WTC11 (cell line): ENCODE data around the gene ZNF217. TPM values are rescaled to one million over a fixed set of nuclear protein-coding genes. Genes with fewer than 3 reads are reported as not detected.

Experiments
- ATAC-seq: fragments of 200-7000 bp; cut with Tn5 transposase; 2 replicates; pipeline ENCODE4 v1.10.0; 2021; ENCODE audit warnings: mild to moderate bottlenecking, moderate library complexity
- CTCF ChIA-PET: fragments of 300-600 bp; sonication (Branson Sonifier 250); formaldehyde crosslinking; loops from one replicate; lab custom pipeline; 2021; ENCODE audit warnings: antibody characterized with exemption; lab: Charles Lee
- POLR2A ChIA-PET: fragments of 350-600 bp; sonication (Branson Sonifier 250); formaldehyde crosslinking; loops from one replicate; lab custom pipeline; 2021; ENCODE audit warnings: antibody characterized with exemption; lab: Charles Lee
- DNase-seq: peaks from one replicate; pipeline ENCODE4 v3.0.0; 2021; ENCODE audit warnings: low spot score
- H3K27ac Mint-ChIP-seq: 2 replicates; pipeline ENCODE4 v1.8.0; 2021; ENCODE audit warnings: mixed read lengths
- H3K27me3 Mint-ChIP-seq: 2 replicates; pipeline ENCODE4 v1.8.0; 2021; ENCODE audit warnings: low read depth, mild to moderate bottlenecking, moderate library complexity, mixed read lengths
- H3K36me3 Mint-ChIP-seq: 2 replicates; pipeline ENCODE4 v1.8.0; 2021; ENCODE audit warnings: mixed read lengths
- H3K4me1 Mint-ChIP-seq: 2 replicates; pipeline ENCODE4 v1.8.0; 2022; ENCODE audit warnings: mixed read lengths
- H3K4me3 Mint-ChIP-seq: 2 replicates; pipeline ENCODE4 v1.8.0; 2021; ENCODE audit warnings: mild to moderate bottlenecking, moderate library complexity, mixed read lengths
- H3K9me3 Mint-ChIP-seq: 2 replicates; pipeline ENCODE4 v1.8.0; 2021; ENCODE audit warnings: mixed read lengths
- CREB1 ChIP-seq: sonication (generic); formaldehyde crosslinking; IDR thresholded peaks from 2 replicates; pipeline ENCODE4 v1.8.0; 2023; ENCODE audit warnings: mild to moderate bottlenecking, missing genetic modification reagents
- EMX1 ChIP-seq: fragments of 250-450 bp; sonication (Bioruptor Pico); IDR thresholded peaks from 2 replicates; pipeline ENCODE4 v1.8.0; 2021; ENCODE audit warnings: mild to moderate bottlenecking
- ESRRA ChIP-seq: sonication (generic); formaldehyde crosslinking; IDR thresholded peaks from 2 replicates; pipeline ENCODE4 v1.8.1; 2022; ENCODE audit warnings: mild to moderate bottlenecking, missing genetic modification reagents, borderline replicate concordance
- FOXP1 ChIP-seq: sonication (generic); formaldehyde crosslinking; IDR thresholded peaks from 2 replicates; pipeline ENCODE4 v1.8.0; 2022; ENCODE audit warnings: missing genetic modification reagents, mild to moderate bottlenecking, moderate library complexity, borderline replicate concordance
- GRHL2 ChIP-seq: fragments of 250-450 bp; sonication (Bioruptor Pico); IDR thresholded peaks from 2 replicates; pipeline ENCODE4 v1.8.0; 2022; ENCODE audit warnings: mild to moderate bottlenecking, moderate library complexity; ENCODE audit not compliant: insufficient replicate concordance, severe bottlenecking
- JAZF1 ChIP-seq: fragments of 250-450 bp; sonication (Bioruptor Pico); IDR thresholded peaks from 2 replicates; pipeline ENCODE4 v1.9.0; 2021; ENCODE audit warnings: moderate library complexity, mild to moderate bottlenecking, inconsistent platforms
- JUN ChIP-seq: sonication (generic); formaldehyde crosslinking; IDR thresholded peaks from 2 replicates; pipeline ENCODE4 v1.8.0; 2023; ENCODE audit warnings: mild to moderate bottlenecking, missing genetic modification reagents
- NFE2L1 ChIP-seq: sonication (generic); formaldehyde crosslinking; IDR thresholded peaks from 2 replicates; pipeline ENCODE4 v1.8.1; 2023; ENCODE audit warnings: missing genetic modification reagents
- NR1H2 ChIP-seq: sonication (generic); formaldehyde crosslinking; IDR thresholded peaks from 2 replicates; pipeline ENCODE4 v1.9.0; 2021; ENCODE audit warnings: mild to moderate bottlenecking, moderate library complexity, missing genetic modification reagents
- RELA ChIP-seq: sonication (generic); formaldehyde crosslinking; IDR thresholded peaks from 2 replicates; pipeline ENCODE4 v1.8.1; 2022; ENCODE audit warnings: missing genetic modification reagents, mild to moderate bottlenecking, borderline replicate concordance
- RORB ChIP-seq: fragments of 250-450 bp; sonication (Bioruptor Pico); IDR thresholded peaks from 2 replicates; pipeline ENCODE4 v1.9.0; 2021; ENCODE audit warnings: mild to moderate bottlenecking
- SMAD3 ChIP-seq: sonication (generic); formaldehyde crosslinking; IDR thresholded peaks from 2 replicates; pipeline ENCODE4 v1.8.0; 2022; ENCODE audit warnings: missing genetic modification reagents, mild to moderate bottlenecking, borderline replicate concordance
- SOX15 ChIP-seq: fragments of 250-450 bp; sonication (Bioruptor Pico); IDR thresholded peaks from 2 replicates; pipeline ENCODE4 v1.9.0; 2021; ENCODE audit warnings: mild to moderate bottlenecking
- ZNF121 ChIP-seq: sonication (generic); formaldehyde crosslinking; IDR thresholded peaks from 2 replicates; pipeline ENCODE4 v1.8.0; 2023; ENCODE audit warnings: missing genetic modification reagents
- ZNF138 ChIP-seq: sonication (generic); formaldehyde crosslinking; conservative IDR thresholded peaks from 2 replicates; pipeline ENCODE4 v1.8.1; 2022; ENCODE audit warnings: mild to moderate bottlenecking, moderate library complexity, missing genetic modification reagents
- ZNF219 ChIP-seq: sonication (generic); formaldehyde crosslinking; IDR thresholded peaks from 2 replicates; pipeline ENCODE4 v1.8.0; 2023; ENCODE audit warnings: missing genetic modification reagents, mild to moderate bottlenecking, borderline replicate concordance
- ZNF416 ChIP-seq: fragments of 250-450 bp; sonication (Bioruptor Pico); IDR thresholded peaks from 2 replicates; pipeline ENCODE4 v1.9.0; 2021; ENCODE audit warnings: mild to moderate bottlenecking, inconsistent platforms
- total RNA-seq: library from RNA; stranded (reverse); gene quantifications from 3 replicates; pipeline ENCODE4 v1.2.3, GENCODE V29; 2021
- TF ChIP-seq, protein P1 (sequence below): sonication (generic); formaldehyde crosslinking; IDR thresholded peaks from 2 replicates; pipeline ENCODE4 v1.8.1; 2022; ENCODE audit warnings: missing genetic modification reagents, borderline replicate concordance
- TF ChIP-seq, protein P2 (sequence below): fragments of 250-450 bp; sonication (Bioruptor Pico); IDR thresholded peaks from 2 replicates; pipeline ENCODE4 v1.8.0; 2021; ENCODE audit warnings: mild to moderate bottlenecking
- TF ChIP-seq, protein P3 (sequence below): sonication (generic); formaldehyde crosslinking; IDR thresholded peaks from 2 replicates; pipeline ENCODE4 v1.8.1; 2023; ENCODE audit warnings: mild to moderate bottlenecking, missing genetic modification reagents
- TF ChIP-seq, protein P4 (sequence below): sonication (generic); formaldehyde crosslinking; IDR thresholded peaks from 2 replicates; pipeline ENCODE4 v1.8.0; 2022; ENCODE audit warnings: mild to moderate bottlenecking, missing genetic modification reagents
- TF ChIP-seq, protein P5 (sequence below): fragments of 250-450 bp; sonication (Bioruptor Pico); IDR thresholded peaks from 2 replicates; pipeline ENCODE4 v1.9.0; 2021; ENCODE audit warnings: moderate library complexity, mild to moderate bottlenecking, inconsistent platforms, borderline replicate concordance
- TF ChIP-seq, protein P6 (sequence below): fragments of 200-600 bp; IDR thresholded peaks from 2 replicates; pipeline ENCODE4 v1.8.0; 2022; ENCODE audit warnings: antibody characterized with exemption

The ZNF217 gene
- total RNA-seq, 1 experiment from 2014 or later: 75.6 TPM

DNA sequence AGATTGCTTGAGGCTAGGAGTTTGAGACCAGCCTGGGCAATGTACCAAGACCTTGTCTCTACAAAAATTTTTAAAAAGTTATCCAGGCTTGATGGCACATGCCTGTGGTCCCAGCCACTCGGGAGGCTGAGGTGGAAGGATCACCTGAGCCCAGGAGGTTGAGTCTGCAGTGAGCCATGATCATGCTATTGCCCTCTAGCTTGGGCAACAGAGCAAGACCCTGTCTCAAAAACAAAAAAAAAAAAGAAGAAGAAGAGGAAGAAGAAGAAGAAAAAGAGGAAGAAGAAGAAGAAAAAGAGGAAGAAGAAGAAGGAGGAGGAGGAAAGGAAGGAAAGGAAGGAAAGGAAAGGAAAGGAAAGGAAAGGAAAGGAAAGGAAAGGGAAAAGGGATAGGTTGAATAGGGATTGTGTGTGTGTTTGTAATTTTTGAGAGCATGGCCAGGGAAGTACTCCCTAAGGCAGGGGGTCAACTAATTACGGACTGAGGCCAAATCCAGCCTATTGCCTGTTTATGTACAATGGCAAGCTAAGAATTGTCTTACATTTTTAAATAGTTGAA lies 43.0 kb upstream of the ZNF217 start:
- no peak for TF ChIP-seq SOX15
- TF ChIP-seq, protein P1, sequence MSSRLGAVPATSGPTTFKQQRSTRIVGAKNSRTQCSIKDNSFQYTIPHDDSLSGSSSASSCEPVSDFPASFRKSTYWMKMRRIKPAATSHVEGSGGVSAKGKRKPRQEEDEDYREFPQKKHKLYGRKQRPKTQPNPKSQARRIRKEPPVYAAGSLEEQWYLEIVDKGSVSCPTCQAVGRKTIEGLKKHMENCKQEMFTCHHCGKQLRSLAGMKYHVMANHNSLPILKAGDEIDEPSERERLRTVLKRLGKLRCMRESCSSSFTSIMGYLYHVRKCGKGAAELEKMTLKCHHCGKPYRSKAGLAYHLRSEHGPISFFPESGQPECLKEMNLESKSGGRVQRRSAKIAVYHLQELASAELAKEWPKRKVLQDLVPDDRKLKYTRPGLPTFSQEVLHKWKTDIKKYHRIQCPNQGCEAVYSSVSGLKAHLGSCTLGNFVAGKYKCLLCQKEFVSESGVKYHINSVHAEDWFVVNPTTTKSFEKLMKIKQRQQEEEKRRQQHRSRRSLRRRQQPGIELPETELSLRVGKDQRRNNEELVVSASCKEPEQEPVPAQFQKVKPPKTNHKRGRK (CRISPR knock-in tag): 0 out of 2 replicates have a peak, but pooled peaks have one; percentile 7
- peak; percentile 46; the same call in 1 of the 2 replicates for TF ChIP-seq ZNF121 (CRISPR knock-in tag)
- no peak for TF ChIP-seq ESRRA (CRISPR knock-in tag)
- no peak for TF ChIP-seq NFE2L1 (CRISPR knock-in tag)
- TF ChIP-seq, protein P2, sequence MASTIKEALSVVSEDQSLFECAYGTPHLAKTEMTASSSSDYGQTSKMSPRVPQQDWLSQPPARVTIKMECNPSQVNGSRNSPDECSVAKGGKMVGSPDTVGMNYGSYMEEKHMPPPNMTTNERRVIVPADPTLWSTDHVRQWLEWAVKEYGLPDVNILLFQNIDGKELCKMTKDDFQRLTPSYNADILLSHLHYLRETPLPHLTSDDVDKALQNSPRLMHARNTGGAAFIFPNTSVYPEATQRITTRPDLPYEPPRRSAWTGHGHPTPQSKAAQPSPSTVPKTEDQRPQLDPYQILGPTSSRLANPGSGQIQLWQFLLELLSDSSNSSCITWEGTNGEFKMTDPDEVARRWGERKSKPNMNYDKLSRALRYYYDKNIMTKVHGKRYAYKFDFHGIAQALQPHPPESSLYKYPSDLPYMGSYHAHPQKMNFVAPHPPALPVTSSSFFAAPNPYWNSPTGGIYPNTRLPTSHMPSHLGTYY: no peak
- TF ChIP-seq, protein P3, sequence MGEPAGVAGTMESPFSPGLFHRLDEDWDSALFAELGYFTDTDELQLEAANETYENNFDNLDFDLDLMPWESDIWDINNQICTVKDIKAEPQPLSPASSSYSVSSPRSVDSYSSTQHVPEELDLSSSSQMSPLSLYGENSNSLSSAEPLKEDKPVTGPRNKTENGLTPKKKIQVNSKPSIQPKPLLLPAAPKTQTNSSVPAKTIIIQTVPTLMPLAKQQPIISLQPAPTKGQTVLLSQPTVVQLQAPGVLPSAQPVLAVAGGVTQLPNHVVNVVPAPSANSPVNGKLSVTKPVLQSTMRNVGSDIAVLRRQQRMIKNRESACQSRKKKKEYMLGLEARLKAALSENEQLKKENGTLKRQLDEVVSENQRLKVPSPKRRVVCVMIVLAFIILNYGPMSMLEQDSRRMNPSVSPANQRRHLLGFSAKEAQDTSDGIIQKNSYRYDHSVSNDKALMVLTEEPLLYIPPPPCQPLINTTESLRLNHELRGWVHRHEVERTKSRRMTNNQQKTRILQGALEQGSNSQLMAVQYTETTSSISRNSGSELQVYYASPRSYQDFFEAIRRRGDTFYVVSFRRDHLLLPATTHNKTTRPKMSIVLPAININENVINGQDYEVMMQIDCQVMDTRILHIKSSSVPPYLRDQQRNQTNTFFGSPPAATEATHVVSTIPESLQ: no peak
- TF ChIP-seq FOXP1 (CRISPR knock-in tag): no peak
- TF ChIP-seq, protein P4, sequence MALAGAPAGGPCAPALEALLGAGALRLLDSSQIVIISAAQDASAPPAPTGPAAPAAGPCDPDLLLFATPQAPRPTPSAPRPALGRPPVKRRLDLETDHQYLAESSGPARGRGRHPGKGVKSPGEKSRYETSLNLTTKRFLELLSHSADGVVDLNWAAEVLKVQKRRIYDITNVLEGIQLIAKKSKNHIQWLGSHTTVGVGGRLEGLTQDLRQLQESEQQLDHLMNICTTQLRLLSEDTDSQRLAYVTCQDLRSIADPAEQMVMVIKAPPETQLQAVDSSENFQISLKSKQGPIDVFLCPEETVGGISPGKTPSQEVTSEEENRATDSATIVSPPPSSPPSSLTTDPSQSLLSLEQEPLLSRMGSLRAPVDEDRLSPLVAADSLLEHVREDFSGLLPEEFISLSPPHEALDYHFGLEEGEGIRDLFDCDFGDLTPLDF (CRISPR knock-in tag): no peak
- Mint-ChIP-seq H3K9me3 (no peaks in the 10 kb centered on the region), H3K27ac (no peak overlapping the region), H3K27me3 (peaks cover 6% of the 10 kb centered on the region), H3K4me3 (no peak overlapping the region), H3K4me1 (0 out of 2 replicates have a peak, but pooled peaks cover 2% of the 10 kb centered on the region), H3K36me3 (no peaks in the 10 kb centered on the region)
- ChIA-PET CTCF (interaction anchor here (1.1 kb wide), 1 partner anchor 279 kb away, joined by 4 read pairs; no protein-coding TSS in a partner anchor), POLR2A (interaction anchor here (0.6 to 0.7 kb wide), 2 partner anchors 258 to 303 kb away, joined by 3 read pairs; no protein-coding TSS in a partner anchor)
- DNase-seq (no peak), ATAC-seq (no peak)

DNA sequence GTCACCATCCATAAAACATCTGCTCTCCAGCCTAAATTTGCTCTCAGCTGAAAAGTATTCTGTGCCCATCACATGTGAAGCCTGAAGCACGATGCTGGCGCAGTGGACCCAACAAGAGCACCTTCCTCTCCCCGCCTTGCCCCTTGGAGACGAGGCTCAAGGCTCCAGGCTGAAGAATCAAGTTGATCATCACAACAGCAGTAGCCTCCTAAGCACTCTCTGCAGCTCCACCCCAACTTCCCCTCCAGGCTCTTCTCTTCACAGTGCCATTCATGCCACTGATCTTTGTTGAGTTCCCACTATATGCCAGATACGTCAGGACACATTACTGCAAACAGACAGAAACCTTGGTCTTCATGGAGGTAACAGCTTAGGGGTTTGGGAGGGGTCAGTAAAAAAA lies 41.6 kb upstream of the ZNF217 start:
- TF ChIP-seq RORB (CRISPR knock-in tag): no peak
- Mint-ChIP-seq H3K27ac (no peak overlapping the region), H3K4me1 (0 out of 2 replicates have a peak, but pooled peaks cover 2% of the 10 kb centered on the region), H3K36me3 (no peaks in the 10 kb centered on the region), H3K27me3 (no peaks in the 10 kb centered on the region), H3K4me3 (no peak overlapping the region), H3K9me3 (no peaks in the 10 kb centered on the region)
- no peak for ATAC-seq
- ChIA-PET CTCF (no interaction called here), POLR2A (interaction anchor here (0.5 kb wide), 1 partner anchor 439 kb away, joined by 6 read pairs; no protein-coding TSS in a partner anchor)
- DNase-seq: no peak

DNA sequence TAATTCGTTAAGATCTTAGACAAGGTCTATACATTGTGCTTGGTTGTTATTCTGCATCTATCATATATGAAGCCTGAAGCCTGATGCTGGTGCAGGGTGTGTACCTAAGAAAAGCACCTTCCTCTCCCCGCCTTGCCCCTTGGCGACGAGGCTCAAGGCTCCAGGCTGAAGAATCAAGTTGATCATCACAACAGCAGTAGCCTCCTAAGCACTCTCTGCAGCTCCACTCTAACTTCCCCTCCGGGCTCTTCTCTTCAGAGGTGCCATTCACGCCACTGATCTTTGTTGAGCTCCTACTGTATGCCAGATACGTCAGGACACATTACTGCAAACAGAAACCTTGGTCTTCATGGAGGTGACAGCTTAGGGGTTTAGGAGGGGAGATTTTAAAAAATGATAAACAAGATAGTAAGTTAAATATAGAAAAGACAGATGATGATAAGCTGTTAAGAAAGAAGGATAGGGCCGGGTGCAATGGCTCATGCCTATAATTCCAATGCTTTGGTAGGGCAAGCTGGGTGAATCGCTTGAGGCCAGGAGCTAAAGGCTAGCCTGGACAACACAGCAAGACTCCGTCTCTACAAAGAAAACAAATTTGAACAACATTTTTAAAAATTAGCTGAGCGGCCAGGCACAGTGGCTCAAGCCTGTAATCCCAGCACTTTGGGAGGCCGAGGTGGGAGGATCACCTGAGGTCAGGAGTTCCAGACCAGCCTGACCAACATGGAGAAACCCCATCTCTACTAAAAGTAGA lies 38.4 kb upstream of the ZNF217 start:
- 0 out of 2 replicates have a peak, but pooled peaks cover 2% of the 10 kb centered on the region for H3K4me1 Mint-ChIP-seq
- POLR2A ChIA-PET: no interaction called here
- TF ChIP-seq ZNF138 (CRISPR knock-in tag) (no peak), CREB1 (no peak), NR1H2 (no peak), SOX15 (no peak), ZNF219 (CRISPR knock-in tag) (no peak), SMAD3 (no peak), GRHL2 (CRISPR knock-in tag) (no peak), ZNF416 (no peak), NFE2L1 (CRISPR knock-in tag) (no peak), JAZF1 (CRISPR knock-in tag) (no peak), RELA (no peak), ESRRA (CRISPR knock-in tag) (no peak), JUN (CRISPR knock-in tag) (no peak), EMX1 (CRISPR knock-in tag) (no peak)
- TF ChIP-seq, protein P5, sequence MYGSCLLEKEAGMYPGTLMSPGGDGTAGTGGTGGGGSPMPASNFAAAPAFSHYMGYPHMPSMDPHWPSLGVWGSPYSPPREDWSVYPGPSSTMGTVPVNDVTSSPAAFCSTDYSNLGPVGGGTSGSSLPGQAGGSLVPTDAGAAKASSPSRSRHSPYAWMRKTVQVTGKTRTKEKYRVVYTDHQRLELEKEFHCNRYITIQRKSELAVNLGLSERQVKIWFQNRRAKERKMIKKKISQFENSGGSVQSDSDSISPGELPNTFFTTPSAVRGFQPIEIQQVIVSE (CRISPR knock-in tag): no peak
- TF ChIP-seq, protein P6, sequence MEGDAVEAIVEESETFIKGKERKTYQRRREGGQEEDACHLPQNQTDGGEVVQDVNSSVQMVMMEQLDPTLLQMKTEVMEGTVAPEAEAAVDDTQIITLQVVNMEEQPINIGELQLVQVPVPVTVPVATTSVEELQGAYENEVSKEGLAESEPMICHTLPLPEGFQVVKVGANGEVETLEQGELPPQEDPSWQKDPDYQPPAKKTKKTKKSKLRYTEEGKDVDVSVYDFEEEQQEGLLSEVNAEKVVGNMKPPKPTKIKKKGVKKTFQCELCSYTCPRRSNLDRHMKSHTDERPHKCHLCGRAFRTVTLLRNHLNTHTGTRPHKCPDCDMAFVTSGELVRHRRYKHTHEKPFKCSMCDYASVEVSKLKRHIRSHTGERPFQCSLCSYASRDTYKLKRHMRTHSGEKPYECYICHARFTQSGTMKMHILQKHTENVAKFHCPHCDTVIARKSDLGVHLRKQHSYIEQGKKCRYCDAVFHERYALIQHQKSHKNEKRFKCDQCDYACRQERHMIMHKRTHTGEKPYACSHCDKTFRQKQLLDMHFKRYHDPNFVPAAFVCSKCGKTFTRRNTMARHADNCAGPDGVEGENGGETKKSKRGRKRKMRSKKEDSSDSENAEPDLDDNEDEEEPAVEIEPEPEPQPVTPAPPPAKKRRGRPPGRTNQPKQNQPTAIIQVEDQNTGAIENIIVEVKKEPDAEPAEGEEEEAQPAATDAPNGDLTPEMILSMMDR: no peak

More for the DNA sequence above, 38.4 kb upstream of the ZNF217 start:
- Mint-ChIP-seq H3K4me3 (no peak overlapping the region), H3K27ac (no peak overlapping the region; the same call in 1 of the 2 replicates), H3K9me3 (no peaks in the 10 kb centered on the region), H3K36me3 (no peaks in the 10 kb centered on the region), H3K27me3 (no peaks in the 10 kb centered on the region)
- CTCF ChIA-PET: no interaction called here
- ATAC-seq (no peak), DNase-seq (no peak)
